Measurements from ENCODE around the gene CEP95.

CEP95 gene

DNA sequence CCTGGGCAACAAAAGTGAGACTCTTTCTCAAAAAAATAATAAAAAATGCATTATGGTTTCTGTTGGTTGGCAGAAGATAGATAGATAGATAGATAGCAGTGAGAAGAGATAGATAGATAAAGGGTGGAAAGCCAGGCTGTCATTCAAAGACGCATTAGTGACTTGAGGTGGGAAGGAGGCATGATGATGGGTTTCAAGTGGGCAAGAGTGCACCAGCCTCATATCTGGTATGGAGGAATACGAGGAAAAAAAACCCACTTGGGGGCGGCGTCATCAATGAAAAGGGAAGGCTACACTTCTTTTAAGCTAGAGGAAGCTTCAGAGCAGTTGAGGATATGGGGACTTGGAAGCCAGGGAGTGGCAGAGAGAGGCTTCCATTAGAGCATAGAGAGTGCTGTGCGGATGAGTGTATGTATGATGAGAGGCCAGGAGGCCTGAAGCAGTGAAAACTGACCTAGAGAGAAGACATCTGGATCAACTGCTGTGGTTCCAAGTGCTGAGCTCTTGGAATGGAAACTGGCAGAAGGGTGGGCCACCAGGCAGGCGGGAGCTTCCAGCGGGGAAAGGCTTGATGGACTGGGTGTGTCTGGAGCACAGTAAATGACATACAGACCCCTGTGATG, 31.8 kb downstream of the CEP95 start:
- ChIA-PET POLR2A (no interaction called here), CTCF (interaction anchor here (0.7 to 1.7 kb wide), 3 partner anchors 10 to 111 kb away, joined by 3 read pairs; no protein-coding TSS in a partner anchor)
- TF ChIP-seq, protein P1, sequence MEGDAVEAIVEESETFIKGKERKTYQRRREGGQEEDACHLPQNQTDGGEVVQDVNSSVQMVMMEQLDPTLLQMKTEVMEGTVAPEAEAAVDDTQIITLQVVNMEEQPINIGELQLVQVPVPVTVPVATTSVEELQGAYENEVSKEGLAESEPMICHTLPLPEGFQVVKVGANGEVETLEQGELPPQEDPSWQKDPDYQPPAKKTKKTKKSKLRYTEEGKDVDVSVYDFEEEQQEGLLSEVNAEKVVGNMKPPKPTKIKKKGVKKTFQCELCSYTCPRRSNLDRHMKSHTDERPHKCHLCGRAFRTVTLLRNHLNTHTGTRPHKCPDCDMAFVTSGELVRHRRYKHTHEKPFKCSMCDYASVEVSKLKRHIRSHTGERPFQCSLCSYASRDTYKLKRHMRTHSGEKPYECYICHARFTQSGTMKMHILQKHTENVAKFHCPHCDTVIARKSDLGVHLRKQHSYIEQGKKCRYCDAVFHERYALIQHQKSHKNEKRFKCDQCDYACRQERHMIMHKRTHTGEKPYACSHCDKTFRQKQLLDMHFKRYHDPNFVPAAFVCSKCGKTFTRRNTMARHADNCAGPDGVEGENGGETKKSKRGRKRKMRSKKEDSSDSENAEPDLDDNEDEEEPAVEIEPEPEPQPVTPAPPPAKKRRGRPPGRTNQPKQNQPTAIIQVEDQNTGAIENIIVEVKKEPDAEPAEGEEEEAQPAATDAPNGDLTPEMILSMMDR (IDR thresholded peaks at IDR 0.05; ENCODE audit: insufficient read depth, low read length, missing control alignments), result no peak
- H3K4me3 ChIP-seq (ENCODE audit: low read depth, low read length), result no peak overlapping the region
- DNase-seq (ENCODE audit: low read depth, low spot score), result no peak

DNA sequence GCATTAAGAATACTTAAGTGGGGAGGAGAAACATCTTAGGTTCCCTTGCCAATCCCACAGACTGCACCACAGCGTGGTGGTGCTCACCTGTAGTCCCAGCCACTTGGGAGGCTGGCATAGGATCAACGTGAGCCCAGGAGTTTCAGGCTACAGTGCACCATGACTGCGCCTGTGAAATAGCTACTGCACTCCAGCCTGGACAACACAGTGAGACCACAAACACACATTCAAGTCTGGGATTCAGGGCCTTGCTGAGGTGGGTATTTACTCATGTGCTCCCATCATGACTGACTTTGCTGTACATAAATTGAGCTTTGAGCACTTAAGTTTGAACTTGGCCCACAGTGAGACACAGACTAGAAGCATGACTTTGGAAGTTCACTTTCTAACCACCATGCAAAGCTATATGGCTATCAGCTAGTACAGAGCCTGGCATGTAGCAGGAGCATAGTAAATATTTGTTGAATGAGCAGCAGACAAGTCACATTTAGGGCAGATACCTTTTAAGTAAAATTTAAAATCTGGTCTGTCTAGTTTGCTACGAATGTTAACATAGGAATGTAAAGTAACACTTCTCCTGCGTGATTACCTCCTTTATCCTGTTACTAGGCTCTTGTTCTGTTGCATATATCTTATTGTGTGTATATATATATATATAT, 33.5 kb downstream of the CEP95 start:
- no peak for DNase-seq (ENCODE audit: low read depth, low spot score)
- no peak overlapping the region for H3K4me3 ChIP-seq (ENCODE audit: low read depth, low read length)
- ChIA-PET POLR2A (no interaction called here), CTCF (interaction anchor here (0.8 to 1.1 kb wide), 2 partner anchors 15 to 109 kb away, joined by 3 read pairs; no protein-coding TSS in a partner anchor)
- TF ChIP-seq, protein P1 (IDR thresholded peaks at IDR 0.05; ENCODE audit: insufficient read depth, low read length, missing control alignments), result no peak

DNA sequence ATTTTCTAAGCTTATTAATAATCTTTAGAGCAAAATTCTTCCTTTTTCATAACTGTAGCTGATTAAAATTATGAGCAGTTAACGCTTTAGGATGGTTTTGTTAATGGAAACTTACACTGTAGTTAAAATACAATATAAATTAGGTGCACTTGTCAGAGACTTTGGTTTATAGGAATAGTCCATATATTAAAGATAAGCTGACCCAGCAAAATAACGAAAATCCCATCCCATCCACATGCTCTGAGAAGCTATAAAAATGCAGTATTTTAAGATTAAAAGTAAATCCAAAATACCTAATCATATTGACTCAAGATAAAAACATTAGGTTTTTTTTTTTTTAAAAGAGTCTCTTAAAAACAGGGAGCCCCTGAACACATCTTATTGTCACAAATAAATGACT, 38.0 kb downstream of the CEP95 start:
- DNase-seq (ENCODE audit: low read depth, low spot score), result no peak
- no peak overlapping the region for H3K4me3 ChIP-seq (ENCODE audit: low read depth, low read length)
- CTCF ChIA-PET, result interaction anchor here (1.1 to 2.6 kb wide), 5 partner anchors 11 to 232 kb away, joined by 3 to 8 read pairs (median 3); no protein-coding TSS in a partner anchor
- POLR2A ChIA-PET, result no interaction called here
- TF ChIP-seq, protein P1 (IDR thresholded peaks at IDR 0.05; ENCODE audit: insufficient read depth, low read length, missing control alignments), result no peak

DNA sequence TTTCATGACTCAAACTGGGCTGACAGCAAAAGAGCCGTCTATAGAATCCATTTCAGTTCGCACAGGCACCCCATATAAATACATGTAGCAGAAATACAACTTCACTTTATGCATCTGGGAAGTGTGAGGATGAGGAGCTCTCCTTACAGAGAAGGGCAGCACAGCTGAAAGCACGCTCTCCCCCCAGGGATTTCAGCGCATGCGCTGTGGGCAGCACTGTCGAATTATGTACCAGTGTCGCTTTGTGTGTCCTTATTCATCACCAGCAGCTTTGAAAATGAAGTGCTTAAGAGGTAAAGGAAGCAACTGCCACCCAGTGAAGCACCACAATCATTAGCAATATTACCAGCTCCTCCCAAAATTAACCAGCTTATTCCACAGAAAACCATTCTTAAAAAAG, 39.9 kb downstream of the CEP95 start:
- TF ChIP-seq, protein P1 (IDR thresholded peaks at IDR 0.05; ENCODE audit: insufficient read depth, low read length, missing control alignments), result no peak
- DNase-seq (ENCODE audit: low read depth, low spot score), result no peak
- ChIA-PET POLR2A (no interaction called here), CTCF (interaction anchor here (0.6 to 2.6 kb wide), 3 partner anchors 10 to 103 kb away, joined by 3 to 8 read pairs (median 6); no protein-coding TSS in a partner anchor)
- no peak overlapping the region for H3K4me3 ChIP-seq (ENCODE audit: low read depth, low read length)

DNA sequence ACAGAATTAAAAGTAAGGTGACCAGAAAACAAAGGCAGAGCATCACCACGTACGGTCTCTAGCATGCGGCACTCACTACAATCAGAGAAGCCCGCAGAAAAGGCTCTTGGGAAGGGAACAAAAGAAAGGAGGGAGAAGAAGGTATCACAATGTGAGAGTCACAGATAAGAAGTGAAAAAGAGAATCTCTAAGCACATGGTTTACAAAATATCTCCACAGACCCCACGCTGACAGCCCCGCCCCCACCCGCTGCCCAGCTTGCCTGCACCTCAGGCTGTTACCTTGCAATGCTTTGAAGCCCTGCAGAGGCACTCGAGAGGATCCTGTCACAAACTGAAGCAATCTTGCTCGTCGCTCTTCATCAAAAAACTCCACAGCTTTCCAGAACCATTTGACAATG, 40.5 kb downstream of the CEP95 start:
- ChIA-PET POLR2A (no interaction called here), CTCF (interaction anchor here (0.6 to 1.7 kb wide), 4 partner anchors 8 to 102 kb away, joined by 3 to 6 read pairs (median 4); no protein-coding TSS in a partner anchor)
- H3K4me3 ChIP-seq (ENCODE audit: low read depth, low read length), result no peak overlapping the region
- no peak for DNase-seq (ENCODE audit: low read depth, low spot score)
- TF ChIP-seq, protein P1 (IDR thresholded peaks at IDR 0.05; ENCODE audit: insufficient read depth, low read length, missing control alignments), result no peak

DNA sequence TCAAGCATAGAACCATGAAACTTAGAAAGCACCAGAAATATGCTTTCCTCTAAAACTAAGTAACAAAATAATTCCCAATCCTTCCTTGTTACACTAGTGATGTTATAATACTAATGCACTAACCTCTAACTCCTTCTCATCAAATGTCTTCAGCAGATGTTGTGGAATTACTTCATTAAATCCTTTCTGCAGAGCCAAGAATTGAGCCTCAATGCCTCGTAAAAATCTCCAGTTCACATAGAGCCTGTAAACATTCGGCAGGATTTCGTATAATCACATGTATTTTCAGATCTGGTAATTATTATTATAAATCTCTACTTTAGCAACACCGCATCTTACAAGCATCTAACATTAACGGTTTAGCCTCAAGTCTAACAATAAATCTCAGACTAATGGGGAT, 44.7 kb downstream of the CEP95 start:
- no peak for DNase-seq (ENCODE audit: low read depth, low spot score)
- ChIA-PET POLR2A (no interaction called here), CTCF (no interaction called here)
- no peak overlapping the region for H3K4me3 ChIP-seq (ENCODE audit: low read depth, low read length)
- TF ChIP-seq, protein P1 (IDR thresholded peaks at IDR 0.05; ENCODE audit: insufficient read depth, low read length, missing control alignments), result no peak

Data from AG04449 (cell line).